NCI-H1092 treated with DMSO at 0.1 percent for 48 hours (cell line): ENCODE measurements around the gene FAM120A.

Experiments used
- DNase-seq: peaks from one replicate; lab custom pipeline; 2025; lab: John Stamatoyannopoulos, UW

FAM120A gene

GRCh38 chr9:93473411-93473810, 21.9 kb downstream of the FAM120A start:
- no peak for DNase-seq

- DNase-seq, result no peak
Observed at GRCh38 chr9:93475108-93475507, 23.6 kb downstream of the FAM120A start.

- DNase-seq, result no peak
Observed at GRCh38 chr9:93475856-93476255, 24.4 kb downstream of the FAM120A start.

- DNase-seq, result no peak
Observed at GRCh38 chr9:93476924-93477323, 25.4 kb downstream of the FAM120A start.

- DNase-seq, result peak; percentile 2
Observed at GRCh38 chr9:93477397-93477796, 25.9 kb downstream of the FAM120A start.

- no peak for DNase-seq
Observed at GRCh38 chr9:93479726-93480125, 28.2 kb downstream of the FAM120A start.

- DNase-seq, result no peak
Observed at GRCh38 chr9:93480262-93480661, 28.8 kb downstream of the FAM120A start.

GRCh38 chr9:93480728-93481324, 29.3 kb downstream of the FAM120A start:
- DNase-seq, result no peak

- no peak for DNase-seq
Observed at GRCh38 chr9:93483497-93483896, 32.0 kb downstream of the FAM120A start.

GRCh38 chr9:93486268-93486667, 34.8 kb downstream of the FAM120A start:
- DNase-seq, result no peak

GRCh38 chr9:93488244-93488643, 36.8 kb downstream of the FAM120A start:
- no peak for DNase-seq

- DNase-seq, result no peak
Observed at GRCh38 chr9:93491593-93492232, 40.2 kb downstream of the FAM120A start.

- no peak for DNase-seq
Observed at GRCh38 chr9:93492327-93492726, 40.8 kb downstream of the FAM120A start.

- DNase-seq, result no peak
Observed at GRCh38 chr9:93493949-93494348, 42.5 kb downstream of the FAM120A start.

GRCh38 chr9:93496285-93496684, 44.8 kb downstream of the FAM120A start:
- no peak for DNase-seq

GRCh38 chr9:93500571-93501298, 49.2 kb downstream of the FAM120A start:
- DNase-seq, result no peak

- DNase-seq, result no peak
Observed at GRCh38 chr9:93501406-93501805, 49.9 kb downstream of the FAM120A start.

- no peak for DNase-seq
Observed at GRCh38 chr9:93503381-93503780, 51.9 kb downstream of the FAM120A start.

- no peak for DNase-seq
Observed at GRCh38 chr9:93505541-93506132, 54.2 kb downstream of the FAM120A start.

GRCh38 chr9:93507768-93508167, 56.3 kb downstream of the FAM120A start:
- DNase-seq, result no peak

- no peak for DNase-seq
Observed at GRCh38 chr9:93508207-93508606, 56.7 kb downstream of the FAM120A start.

GRCh38 chr9:93509084-93509483, 57.6 kb downstream of the FAM120A start:
- no peak for DNase-seq

GRCh38 chr9:93510041-93510440, 58.6 kb downstream of the FAM120A start:
- DNase-seq, result no peak
